Measurements from ENCODE around the gene TYRP1. TPM values are rescaled to one million over a fixed set of nuclear protein-coding genes. Genes with fewer than 3 reads are reported as not detected.

The TYRP1 gene
- total RNA-seq, 2 donors from 2014 or later: not detected

DNA sequence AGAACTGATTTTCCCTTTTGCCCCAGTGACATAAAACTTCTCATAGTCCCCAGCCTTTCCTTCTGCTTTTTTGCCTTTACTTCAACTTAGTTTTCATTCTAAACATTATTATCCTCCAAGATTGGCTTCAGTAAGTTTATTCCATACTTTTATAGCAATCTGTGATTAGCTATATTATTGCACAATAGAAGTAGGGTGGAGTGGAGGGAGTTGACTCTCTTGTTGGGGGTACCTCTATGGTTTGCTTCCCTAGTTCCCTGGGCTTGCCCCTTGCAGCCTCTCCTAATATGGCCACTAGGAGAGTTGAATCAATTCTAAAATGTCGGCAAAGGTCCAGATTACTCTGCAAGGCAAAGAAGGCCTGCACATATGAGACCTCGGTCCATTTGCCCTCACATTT, 36.4 kb upstream of the TYRP1 start:
- WGBS, 2 donors: 94 to 97% methylated on average over 2 of the region's 2 CpGs
- Histone ChIP-seq H3K9me3 (no peaks in the 10 kb centered on the region), H3K27ac (no peak overlapping the region), H3K36me3 (replicated peaks in 1 of 2; ENCODE audit: insufficient read depth in 1 of 2, low read depth in 2 of 2) (no peaks in the 10 kb centered on the region), H3K4me3 (no peak overlapping the region), H3K27me3 (no peaks in the 10 kb centered on the region), H3K4me1 (no peaks in the 10 kb centered on the region)
- intact Hi-C loops (cut with DNase I): no loop called here
- TF ChIP-seq, protein P1, sequence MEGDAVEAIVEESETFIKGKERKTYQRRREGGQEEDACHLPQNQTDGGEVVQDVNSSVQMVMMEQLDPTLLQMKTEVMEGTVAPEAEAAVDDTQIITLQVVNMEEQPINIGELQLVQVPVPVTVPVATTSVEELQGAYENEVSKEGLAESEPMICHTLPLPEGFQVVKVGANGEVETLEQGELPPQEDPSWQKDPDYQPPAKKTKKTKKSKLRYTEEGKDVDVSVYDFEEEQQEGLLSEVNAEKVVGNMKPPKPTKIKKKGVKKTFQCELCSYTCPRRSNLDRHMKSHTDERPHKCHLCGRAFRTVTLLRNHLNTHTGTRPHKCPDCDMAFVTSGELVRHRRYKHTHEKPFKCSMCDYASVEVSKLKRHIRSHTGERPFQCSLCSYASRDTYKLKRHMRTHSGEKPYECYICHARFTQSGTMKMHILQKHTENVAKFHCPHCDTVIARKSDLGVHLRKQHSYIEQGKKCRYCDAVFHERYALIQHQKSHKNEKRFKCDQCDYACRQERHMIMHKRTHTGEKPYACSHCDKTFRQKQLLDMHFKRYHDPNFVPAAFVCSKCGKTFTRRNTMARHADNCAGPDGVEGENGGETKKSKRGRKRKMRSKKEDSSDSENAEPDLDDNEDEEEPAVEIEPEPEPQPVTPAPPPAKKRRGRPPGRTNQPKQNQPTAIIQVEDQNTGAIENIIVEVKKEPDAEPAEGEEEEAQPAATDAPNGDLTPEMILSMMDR (IDR thresholded peaks at IDR 0.05): no peak
- no peak for TF ChIP-seq POLR2A (IDR thresholded peaks at IDR 0.05)
- DNase-seq (no peak), ATAC-seq (no peak)

GRCh38 chr9:12657233-12657632, 36.0 kb upstream of the TYRP1 start:
- 66 to 83% methylated on average over 2 of the region's 2 CpGs for WGBS, 2 donors
- intact Hi-C loops (cut with DNase I): no loop called here
- ATAC-seq (no peak), DNase-seq (no peak)
- TF ChIP-seq, protein P1 (IDR thresholded peaks at IDR 0.05): no peak
- no peak for TF ChIP-seq POLR2A (IDR thresholded peaks at IDR 0.05)
- no peaks in the 10 kb centered on the region for H3K4me1 ChIP-seq
- H3K4me3 ChIP-seq: no peak overlapping the region
- no peaks in the 10 kb centered on the region for H3K27me3 ChIP-seq
- H3K27ac ChIP-seq: no peak overlapping the region
- no peaks in the 10 kb centered on the region for H3K9me3 ChIP-seq
- H3K36me3 ChIP-seq (replicated peaks in 1 of 2; ENCODE audit: insufficient read depth in 1 of 2, low read depth in 2 of 2): no peaks in the 10 kb centered on the region

GRCh38 chr9:12657998-12658397, 35.2 kb upstream of the TYRP1 start:
- 75 to 86% methylated on average over 4 of the region's 4 CpGs for WGBS, 2 donors

DNA sequence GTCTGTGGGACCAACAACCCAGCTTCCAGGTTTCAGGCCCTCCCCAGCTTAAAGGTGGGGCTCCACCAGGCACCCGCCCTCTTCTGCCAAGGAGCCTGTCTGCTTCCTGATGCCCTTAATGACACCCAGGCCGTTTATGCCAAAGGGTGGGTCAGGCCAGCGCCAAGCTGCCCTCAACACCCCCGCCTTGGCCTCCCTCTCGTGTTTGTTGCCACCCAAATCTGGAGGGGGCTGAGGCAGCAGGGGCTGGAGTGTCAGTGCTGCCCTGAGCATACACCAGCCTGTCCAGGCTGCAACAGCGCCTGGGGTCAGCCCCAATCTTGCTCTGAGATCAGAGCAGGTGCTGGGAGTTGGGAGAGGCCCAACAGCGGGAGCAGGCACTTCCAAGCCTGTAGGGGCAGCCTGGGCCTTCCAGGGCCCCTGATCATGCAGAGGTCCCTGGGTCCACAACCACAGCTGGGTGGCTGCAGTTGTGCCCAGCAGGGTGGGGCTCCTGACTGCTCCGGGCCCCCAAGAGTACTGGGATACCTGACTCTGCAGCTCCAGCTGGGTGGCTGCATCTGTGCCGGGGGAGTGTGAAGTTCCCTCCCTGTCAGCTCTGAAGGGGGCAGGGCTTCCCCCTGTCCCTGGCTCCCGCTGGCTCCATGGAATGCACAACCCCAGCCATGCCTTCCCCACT, 34.5 kb upstream of the TYRP1 start:
- Histone ChIP-seq H3K27me3 (no peaks in the 10 kb centered on the region), H3K36me3 (replicated peaks in 1 of 2; ENCODE audit: insufficient read depth in 1 of 2, low read depth in 2 of 2) (no peaks in the 10 kb centered on the region), H3K4me3 (no peak overlapping the region), H3K9me3 (no peaks in the 10 kb centered on the region), H3K27ac (no peak overlapping the region), H3K4me1 (no peaks in the 10 kb centered on the region)
- intact Hi-C loops (cut with DNase I): no loop called here
- DNase-seq (no peak), ATAC-seq (no peak)
- TF ChIP-seq, protein P1 (IDR thresholded peaks at IDR 0.05): no peak
- TF ChIP-seq POLR2A (IDR thresholded peaks at IDR 0.05): no peak
- WGBS, 2 donors: 86 to 89% methylated on average over 7 to 10 of the region's 10 CpGs

More at GRCh38 chr9:12657998-12658397, 35.2 kb upstream of the TYRP1 start:
- H3K4me1 ChIP-seq: no peaks in the 10 kb centered on the region
- H3K27ac ChIP-seq: no peak overlapping the region
- TF ChIP-seq, protein P1 (IDR thresholded peaks at IDR 0.05): no peak
- no peak for TF ChIP-seq POLR2A (IDR thresholded peaks at IDR 0.05)
- H3K36me3 ChIP-seq (replicated peaks in 1 of 2; ENCODE audit: insufficient read depth in 1 of 2, low read depth in 2 of 2): no peaks in the 10 kb centered on the region
- ATAC-seq: no peak
- intact Hi-C loops (cut with DNase I): no loop called here
- no peak overlapping the region for H3K4me3 ChIP-seq
- DNase-seq: no peak
- no peaks in the 10 kb centered on the region for H3K9me3 ChIP-seq
- H3K27me3 ChIP-seq: no peaks in the 10 kb centered on the region

- H3K4me3 ChIP-seq: no peak overlapping the region
- no peaks in the 10 kb centered on the region for H3K27me3 ChIP-seq
- intact Hi-C loops (cut with DNase I): no loop called here
- no peaks in the 10 kb centered on the region for H3K36me3 ChIP-seq (replicated peaks in 1 of 2; ENCODE audit: insufficient read depth in 1 of 2, low read depth in 2 of 2)
- no peak for ATAC-seq
- 86 to 90% methylated on average over 4 of the region's 4 CpGs for WGBS, 2 donors
- DNase-seq: no peak
- no peaks in the 10 kb centered on the region for H3K4me1 ChIP-seq
- no peaks in the 10 kb centered on the region for H3K9me3 ChIP-seq
- no peak overlapping the region for H3K27ac ChIP-seq
- TF ChIP-seq, protein P1 (IDR thresholded peaks at IDR 0.05): no peak
- TF ChIP-seq POLR2A (IDR thresholded peaks at IDR 0.05): no peak
Observed at GRCh38 chr9:12659220-12659619, 34.0 kb upstream of the TYRP1 start.

Data from body of pancreas (tissue), 4 donors.